Kidney (tissue), 14 donors: ENCODE data around the gene METTL6. TPM values are rescaled to one million over a fixed set of nuclear protein-coding genes. Genes with fewer than 3 reads are reported as not detected.
"Not testable (repeated sequence)": the region's sequence is repeated elsewhere in the genome, so short reads cannot be mapped to it uniquely, and the experiment has no call there.

Experiments
- DNase-seq, 5 donors: peaks; one replicate each; pipeline ENCODE4 v3.0.0-alpha.2; 2013 to 2020
- FAIRE-seq: peaks from 2 replicates; lab custom pipeline; 2012; peaks lifted over from hg19 to GRCh38; lab: Jason Lieb, UNC
- H3K27ac ChIP-seq, 2 donors: one replicate each; pipeline ENCODE4 v1.7.0; 2013; ENCODE audit warnings: low read depth in 2 of 2, low read length in 2 of 2, inconsistent platforms in 1 of 2
- H3K27me3 ChIP-seq: one replicate; pipeline ENCODE4 v1.7.1; 2013; ENCODE audit warnings: low read length, inconsistent platforms; ENCODE audit not compliant: control insufficient read depth, insufficient read depth
- H3K36me3 ChIP-seq, 3 donors: one replicate each; pipeline versions ENCODE4 v1.7.0 to v1.7.1; 2013; ENCODE audit warnings: low read length in 3 of 3, control low read depth in 1 of 3, inconsistent platforms in 1 of 3; ENCODE audit not compliant: insufficient read depth in 3 of 3, control insufficient read depth in 2 of 3
- H3K4me1 ChIP-seq, 3 donors: one replicate each; pipeline versions ENCODE4 v1.7.0 to v1.7.1; 2013; ENCODE audit warnings: low read length in 3 of 3, inconsistent platforms in 1 of 3, low read depth in 1 of 3; ENCODE audit not compliant: control insufficient read depth in 2 of 3, insufficient read depth in 2 of 3
- H3K4me3 ChIP-seq, 3 donors: one replicate each; pipeline versions ENCODE4 v1.7.0 to v1.8.1; 2013; ENCODE audit warnings: low read length in 3 of 3, control low read depth in 1 of 3, inconsistent platforms in 1 of 3
- H3K9ac ChIP-seq, 3 donors: one replicate each; pipeline versions ENCODE4 v1.7.0 to v1.7.1; 2013; ENCODE audit warnings: low read length in 3 of 3, control low read depth in 1 of 3, inconsistent platforms in 1 of 3
- H3K9me3 ChIP-seq, 3 donors: one replicate each; pipeline versions ENCODE4 v1.7.0 to v1.7.1; 2013; ENCODE audit warnings: low read length in 3 of 3, control low read depth in 1 of 3, inconsistent platforms in 1 of 3; ENCODE audit not compliant: control insufficient read depth in 2 of 3, insufficient read depth in 1 of 3
- intact Hi-C: fragments of 100-400 bp; cut with DNase I; formaldehyde crosslinking; loops from one replicate; pipeline ENCODE4 v1.11.1; 2022
- polyA plus RNA-seq: library from polyadenylated mRNA; stranded (reverse); fragments of 350-450 nt; fragmentation: Illumina TruSeq; extraction: RNeasy Lipid Tissue Mini Kit (QIAGEN cat#74804); gene quantifications from one replicate; pipeline ENCODE4 v1.2.3, GENCODE V29; 2014; ENCODE audit warnings: low read depth, low replicate concordance; ENCODE audit not compliant: insufficient read depth
- total RNA-seq: library from RNA; stranded (reverse); fragmentation: NEBNext Ultra II Directional; extraction: Animal tissue kit (Norgen Biotek cat#: 25700); gene quantifications from one replicate; pipeline ENCODE4 v1.2.1, GENCODE V29; 2021
- TF ChIP-seq, protein P1 (sequence below): IDR thresholded peaks from 3 replicates; pipeline ENCODE4 v1.5.1; 2012; ENCODE audit warnings: mild to moderate bottlenecking, moderate library complexity, borderline replicate concordance; ENCODE audit not compliant: insufficient read depth; ENCODE audit errors: extremely low read depth
- donor health status: control.
- donor health status: control.
- donor health status: control.
- donor health status: control.
- donor health status: control.
- donor health status: DM: yes; HTN: yes; CAD: no.
- donor health status: Normal renal cell carcinoma (clear cell type).

The METTL6 gene
- total and polyA plus RNA-seq, 2 donors from 2014 or later = 9.7 to 18.6 TPM

- H3K27ac ChIP-seq = no peak overlapping the region
- H3K9ac ChIP-seq = no peak overlapping the region
- H3K27me3 ChIP-seq = no peaks in the 10 kb centered on the region
- H3K36me3 ChIP-seq = no peaks in the 10 kb centered on the region
- intact Hi-C loops = no loop called here
- DNase-seq = no peak
- H3K9me3 ChIP-seq = no peaks in the 10 kb centered on the region
- no peak for FAIRE-seq
- no peak overlapping the region for H3K4me3 ChIP-seq
- H3K4me1 ChIP-seq = no peaks in the 10 kb centered on the region
- TF ChIP-seq, protein P1, sequence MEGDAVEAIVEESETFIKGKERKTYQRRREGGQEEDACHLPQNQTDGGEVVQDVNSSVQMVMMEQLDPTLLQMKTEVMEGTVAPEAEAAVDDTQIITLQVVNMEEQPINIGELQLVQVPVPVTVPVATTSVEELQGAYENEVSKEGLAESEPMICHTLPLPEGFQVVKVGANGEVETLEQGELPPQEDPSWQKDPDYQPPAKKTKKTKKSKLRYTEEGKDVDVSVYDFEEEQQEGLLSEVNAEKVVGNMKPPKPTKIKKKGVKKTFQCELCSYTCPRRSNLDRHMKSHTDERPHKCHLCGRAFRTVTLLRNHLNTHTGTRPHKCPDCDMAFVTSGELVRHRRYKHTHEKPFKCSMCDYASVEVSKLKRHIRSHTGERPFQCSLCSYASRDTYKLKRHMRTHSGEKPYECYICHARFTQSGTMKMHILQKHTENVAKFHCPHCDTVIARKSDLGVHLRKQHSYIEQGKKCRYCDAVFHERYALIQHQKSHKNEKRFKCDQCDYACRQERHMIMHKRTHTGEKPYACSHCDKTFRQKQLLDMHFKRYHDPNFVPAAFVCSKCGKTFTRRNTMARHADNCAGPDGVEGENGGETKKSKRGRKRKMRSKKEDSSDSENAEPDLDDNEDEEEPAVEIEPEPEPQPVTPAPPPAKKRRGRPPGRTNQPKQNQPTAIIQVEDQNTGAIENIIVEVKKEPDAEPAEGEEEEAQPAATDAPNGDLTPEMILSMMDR = no peak
These were observed 33.7 kb upstream of the METTL6 start for GRCh38 chr3:15460891-15461531.

GRCh38 chr3:15458212-15458780, 31.0 kb upstream of the METTL6 start:
- no peak overlapping the region for H3K9ac ChIP-seq
- TF ChIP-seq, protein P1 = no peak
- no peaks in the 10 kb centered on the region for H3K9me3 ChIP-seq
- no peaks in the 10 kb centered on the region for H3K4me1 ChIP-seq
- no peak overlapping the region for H3K27ac ChIP-seq
- intact Hi-C loops = no loop called here
- no peak overlapping the region for H3K4me3 ChIP-seq
- DNase-seq = no peak
- no peaks in the 10 kb centered on the region for H3K27me3 ChIP-seq
- FAIRE-seq = no peak
- no peaks in the 10 kb centered on the region for H3K36me3 ChIP-seq

- FAIRE-seq, DNase-seq, intact Hi-C loops: not testable (repeated sequence)
These were observed 29.6 kb upstream of the METTL6 start for GRCh38 chr3:15456915-15457314.

GRCh38 chr3:15456321-15456720, 29.0 kb upstream of the METTL6 start:
- Histone ChIP-seq H3K4me1 (no peaks in the 10 kb centered on the region), H3K27ac (no peak overlapping the region), H3K9ac (no peak overlapping the region), H3K27me3 (no peaks in the 10 kb centered on the region), H3K4me3 (no peak overlapping the region), H3K36me3 (no peaks in the 10 kb centered on the region), H3K9me3 (no peaks in the 10 kb centered on the region)
- FAIRE-seq (no peak), DNase-seq (no peak)
- TF ChIP-seq, protein P1 = no peak
- intact Hi-C loops = no loop called here

More at GRCh38 chr3:15456915-15457314, 29.6 kb upstream of the METTL6 start:
- H3K4me3 ChIP-seq, H3K36me3 ChIP-seq, H3K4me1 ChIP-seq, H3K27ac ChIP-seq, H3K27me3 ChIP-seq, H3K9me3 ChIP-seq, H3K9ac ChIP-seq: not testable (repeated sequence)
